Measurements from ENCODE around the gene ECI1.

Gene ECI1

GRCh38 chr16:2223942-2224486 is 27.4 kb downstream of the ECI1 start:
- Histone ChIP-seq H3K79me2 (peaks cover 27% of the 10 kb centered on the region), H3K9ac (peak overlapping the region; percentile 51), H3K4me3 (ENCODE audit: low read depth, low read length) (peak overlapping the region; percentile 91), H3K4me2 (ENCODE audit: low read length) (peak overlapping the region; percentile 91), H3K36me3 (ENCODE audit: control insufficient read depth, insufficient read depth, low read length) (no peaks in the 10 kb centered on the region), H3K27me3 (ENCODE audit: control insufficient read depth, insufficient read depth, low read length) (no peaks in the 10 kb centered on the region), H2AFZ (peak overlapping the region; percentile 99), H3K27ac (peak overlapping the region; percentile 75), H3K9me3 (ENCODE audit: control insufficient read depth, low read length) (no peaks in the 10 kb centered on the region), H3K4me1 (no peaks in the 10 kb centered on the region)
- no peak for TF ChIP-seq CTCF (IDR thresholded peaks at IDR 0.05)

GRCh38 chr16:2223221-2223941 is 28.0 kb downstream of the ECI1 start, which contains the start of gene E4F1:
Gene E4F1 (plus strand): TSS chr16:2223591. CDS start chr16:2223614, 23 bp downstream.
- peak within 1 kb of the TSS; percentile 51 for H3K9ac ChIP-seq
- peak; percentile 5 for TF ChIP-seq CTCF (IDR thresholded peaks at IDR 0.05)

GRCh38 chr16:2216330-2216729 is 35.1 kb downstream of the ECI1 start:
- H3K9ac ChIP-seq, result no peak overlapping the region
- peaks cover 23% of the 10 kb centered on the region for H3K4me1 ChIP-seq
- no peaks in the 10 kb centered on the region for H3K9me3 ChIP-seq (ENCODE audit: control insufficient read depth, low read length)
- no peaks in the 10 kb centered on the region for H3K79me2 ChIP-seq
- no peak overlapping the region for H3K27ac ChIP-seq
- no peaks in the 10 kb centered on the region for H3K36me3 ChIP-seq (ENCODE audit: control insufficient read depth, insufficient read depth, low read length)
- no peak for TF ChIP-seq CTCF (IDR thresholded peaks at IDR 0.05)
- no peak overlapping the region for H3K4me3 ChIP-seq (ENCODE audit: low read depth, low read length)
- no peak overlapping the region for H3K4me2 ChIP-seq (ENCODE audit: low read length)
- no peaks in the 10 kb centered on the region for H3K27me3 ChIP-seq (ENCODE audit: control insufficient read depth, insufficient read depth, low read length)
- H2AFZ ChIP-seq, result no peak overlapping the region

More at GRCh38 chr16:2223221-2223941, 28.0 kb downstream of the ECI1 start, which contains the start of gene E4F1:
- Histone ChIP-seq H3K27ac (peak within 1 kb of the TSS; percentile 75), H3K9me3 (ENCODE audit: control insufficient read depth, low read length) (no peaks in the 10 kb centered on the region), H3K79me2 (peaks cover 27% of the 10 kb centered on the region), H2AFZ (peak within 1 kb of the TSS; percentile 99), H3K36me3 (ENCODE audit: control insufficient read depth, insufficient read depth, low read length) (no peaks in the 10 kb centered on the region), H3K4me2 (ENCODE audit: low read length) (peak within 1 kb of the TSS; percentile 91), H3K4me1 (no peaks in the 10 kb centered on the region), H3K4me3 (ENCODE audit: low read depth, low read length) (peak within 1 kb of the TSS; percentile 91), H3K27me3 (ENCODE audit: control insufficient read depth, insufficient read depth, low read length) (no peaks in the 10 kb centered on the region)

- Histone ChIP-seq H2AFZ (peak within 1 kb of the TSS; percentile 98), H3K9ac (peak within 1 kb of the TSS; percentile 35), H3K27ac (peak within 1 kb of the TSS; percentile 90), H3K4me2 (ENCODE audit: low read length) (peak within 1 kb of the TSS; percentile 98), H3K36me3 (ENCODE audit: control insufficient read depth, insufficient read depth, low read length) (no peaks in the 10 kb centered on the region), H3K27me3 (ENCODE audit: control insufficient read depth, insufficient read depth, low read length) (no peaks in the 10 kb centered on the region), H3K9me3 (ENCODE audit: control insufficient read depth, low read length) (no peaks in the 10 kb centered on the region), H3K4me1 (peaks cover 23% of the 10 kb centered on the region), H3K4me3 (ENCODE audit: low read depth, low read length) (peak within 1 kb of the TSS; percentile 64), H3K79me2 (no peaks in the 10 kb centered on the region)
- TF ChIP-seq CTCF (IDR thresholded peaks at IDR 0.05), result no peak
Measured at GRCh38 chr16:2214719-2214968, 36.7 kb downstream of the ECI1 start, which contains the start of gene PGP. Gene PGP (minus strand): TSS chr16:2214840. CDS start chr16:2214777, 63 bp downstream.
